Adrenal gland (tissue), 5 donors: ENCODE data around the gene SCARB1.

ENCODE experiments used
- CTCF ChIP-seq, 6 experiments: fragments of 450-650 bp in 4 of 6; fragments of 200-600 bp in 2 of 6; sonication (generic) in 1 of 6; IDR thresholded peaks; 1 replicate in 5 of 6; 2 replicates in 1 of 6; pipeline versions ENCODE4 v1.5.1 to v1.8.0; 2016 to 2021; ENCODE audit warnings: antibody characterized with exemption in 6 of 6, mild to moderate bottlenecking in 2 of 6, moderate library complexity in 1 of 6
- POLR2A ChIP-seq, 2 donors: fragments of 450-650 bp; IDR thresholded peaks; one replicate each; pipeline ENCODE4 v1.6.1; 2017; ENCODE audit warnings: antibody characterized with exemption in 2 of 2, mild to moderate bottlenecking in 2 of 2, moderate library complexity in 1 of 2
- donor health status: DM: no; HTN: no; CAD: no.

- TF ChIP-seq CTCF (IDR thresholded peaks at IDR 0.05) (no peak), POLR2A (IDR thresholded peaks at IDR 0.05) (no peak)
Observed at GRCh38 chr12:124816295-124816854, 47.3 kb downstream of the SCARB1 start.
